Neuronal stem cell (in vitro differentiated cells): Measurements from ENCODE around the gene SMARCAL1.
A peak's percentile ranks its signal among the peaks of the same experiment; 100 is the strongest.

Experiments used
- DNase-seq: peaks from one replicate; pipeline ENCODE4 v3.0.0-alpha.2; 2013; ENCODE audit warnings: low spot score
- H2AFZ ChIP-seq: one replicate; pipeline ENCODE4 v1.6.1; 2013; ENCODE audit warnings: mild to moderate bottlenecking, low read length, inconsistent platforms
- H2AK5ac ChIP-seq: 2 replicates; pipeline ENCODE4 v1.6.1; 2013; ENCODE audit warnings: low read depth, mild to moderate bottlenecking, inconsistent platforms, low read length, moderate library complexity, mixed read lengths
- H2BK120ac ChIP-seq: 2 replicates; pipeline ENCODE4 v1.6.1; 2013; ENCODE audit warnings: low read depth, mild to moderate bottlenecking, inconsistent platforms, low read length, moderate library complexity, mixed read lengths
- H2BK12ac ChIP-seq: one replicate; pipeline ENCODE4 v1.6.1; 2013; ENCODE audit warnings: low read length, inconsistent platforms
- H2BK15ac ChIP-seq: 2 replicates; pipeline ENCODE4 v1.6.1; 2013; ENCODE audit warnings: mild to moderate bottlenecking, low read length, inconsistent platforms, mixed read lengths
- H2BK5ac ChIP-seq: one replicate; pipeline ENCODE4 v1.6.1; 2013; ENCODE audit warnings: inconsistent platforms, mild to moderate bottlenecking, low read length, moderate library complexity
- H3K14ac ChIP-seq: one replicate; pipeline ENCODE4 v1.6.1; 2013; ENCODE audit warnings: low read length, inconsistent platforms
- H3K18ac ChIP-seq: 2 replicates; pipeline ENCODE4 v1.6.1; 2013; ENCODE audit warnings: low read length, inconsistent platforms
- H3K23ac ChIP-seq: 2 replicates; pipeline ENCODE4 v1.6.1; 2013; ENCODE audit warnings: low read depth, mild to moderate bottlenecking, mixed read lengths, low read length, inconsistent platforms; ENCODE audit not compliant: poor library complexity
- H3K27ac ChIP-seq: replicated peaks from 3 replicates; pipeline ENCODE4 v1.5.1; 2013; ENCODE audit warnings: low read length, inconsistent platforms
- H3K27me3 ChIP-seq, 3 experiments: 2 replicates each; pipeline ENCODE4 v1.6.1; 2013; ENCODE audit warnings: low read length in 3 of 3, mild to moderate bottlenecking in 2 of 3, inconsistent platforms in 1 of 3, low read depth in 1 of 3, mixed read lengths in 1 of 3, moderate library complexity in 1 of 3; ENCODE audit not compliant: control insufficient read depth in 3 of 3, insufficient read depth in 3 of 3
- H3K36me3 ChIP-seq, 2 donors: replicated peaks in 1 of 2; 2 replicates each; pipeline ENCODE4 v1.6.1; 2013; ENCODE audit warnings: low read length in 2 of 2; ENCODE audit not compliant: control insufficient read depth in 2 of 2, insufficient read depth in 2 of 2
- H3K4ac ChIP-seq: 2 replicates; pipeline ENCODE4 v1.6.1; 2013; ENCODE audit warnings: inconsistent platforms, mild to moderate bottlenecking, low read length, moderate library complexity
- H3K4me1 ChIP-seq, 2 donors: 1 replicate in 1 of 2; 2 replicates in 1 of 2; pipeline ENCODE4 v1.6.1; 2013; ENCODE audit warnings: low read length in 2 of 2, low read depth in 1 of 2; ENCODE audit not compliant: control insufficient read depth in 2 of 2, insufficient read depth in 1 of 2
- H3K4me2 ChIP-seq: one replicate; pipeline ENCODE4 v1.6.1; 2013; ENCODE audit warnings: mild to moderate bottlenecking, low read length, inconsistent platforms; ENCODE audit not compliant: insufficient read depth, poor library complexity, severe bottlenecking
- H3K4me3 ChIP-seq, 2 donors: 2 replicates each; pipeline ENCODE4 v1.5.1; 2013; ENCODE audit warnings: low read length in 2 of 2, mild to moderate bottlenecking in 2 of 2, inconsistent platforms in 1 of 2, moderate library complexity in 1 of 2
- H3K79me1 ChIP-seq: one replicate; pipeline ENCODE4 v1.6.1; 2013; ENCODE audit warnings: low read depth, mild to moderate bottlenecking, inconsistent platforms, low read length, moderate library complexity
- H3K9ac ChIP-seq: one replicate; pipeline ENCODE4 v1.6.1; 2013; ENCODE audit warnings: mild to moderate bottlenecking, low read depth, low read length, inconsistent platforms; ENCODE audit not compliant: poor library complexity
- H3K9me3 ChIP-seq, 2 donors: replicated peaks in 1 of 2; 2 replicates each; pipeline versions ENCODE3 to v1.6.1; 2013; ENCODE audit warnings: low read length in 2 of 2, mild to moderate bottlenecking in 2 of 2, inconsistent platforms in 1 of 2, low read depth in 1 of 2, mixed read lengths in 1 of 2, moderate library complexity in 1 of 2; ENCODE audit not compliant: control insufficient read depth in 2 of 2, insufficient read depth in 1 of 2
- H4K8ac ChIP-seq: one replicate; pipeline ENCODE4 v1.6.1; 2013; ENCODE audit warnings: low read depth, mild to moderate bottlenecking, inconsistent platforms, low read length, moderate library complexity
- H4K91ac ChIP-seq: one replicate; pipeline ENCODE4 v1.6.1; 2013; ENCODE audit warnings: low read length, low read depth, mild to moderate bottlenecking, inconsistent platforms; ENCODE audit not compliant: poor library complexity
- WGBS, 2 donors: extraction: QIAGEN DNeasy Blood & Tissue Kit; methylation state at CpG; one replicate each; pipeline ENCODE4 v1.1.7; 2013; ENCODE audit warnings: missing lambda C conversion rate in 2 of 2, mixed read lengths in 1 of 2; ENCODE audit not compliant: insufficient read length in 2 of 2, insufficient replicate concordance in 1 of 2; ENCODE audit errors: extremely low coverage in 2 of 2; 5-methylcytosine and 5-hydroxymethylcytosine counted together

SMARCAL1 gene

GRCh38 chr2:216388046-216388884 is 24.0 kb upstream of the SMARCAL1 start:
- no peak overlapping the region for H3K18ac ChIP-seq
- no peak overlapping the region for H4K8ac ChIP-seq
- no peak overlapping the region for H3K4me2 ChIP-seq
- no peak overlapping the region for H4K91ac ChIP-seq
- no peak overlapping the region for H3K14ac ChIP-seq
- H2BK12ac ChIP-seq: no peak overlapping the region
- H3K9ac ChIP-seq: no peak overlapping the region
- H3K4ac ChIP-seq: no peak overlapping the region
- H2AFZ ChIP-seq: no peak overlapping the region
- no peaks in the 10 kb centered on the region for H3K36me3 ChIP-seq
- H2AK5ac ChIP-seq: no peak overlapping the region
- H3K4me1 ChIP-seq: peaks cover 0 to 5% of the 10 kb centered on the region in 2 donors
- H3K9me3 ChIP-seq: peaks cover 0 to 2% of the 10 kb centered on the region in 2 donors
- no peak for DNase-seq
- no peak overlapping the region for H2BK5ac ChIP-seq
- H3K27me3 ChIP-seq: peaks cover 0 to 10% (median 0%) of the 10 kb centered on the region in 3 experiments
- H3K23ac ChIP-seq: no peak overlapping the region
- no peak overlapping the region for H2BK15ac ChIP-seq
- no peaks in the 10 kb centered on the region for H3K79me1 ChIP-seq
- no CpG with 5 or more reads among the region's 5 CpGs for WGBS, 2 donors
- H2BK120ac ChIP-seq: no peak overlapping the region
- H3K27ac ChIP-seq: no peak overlapping the region
- no peak overlapping the region for H3K4me3 ChIP-seq

- Histone ChIP-seq H2AK5ac (no peak overlapping the region), H4K8ac (no peak overlapping the region), H2BK12ac (no peak overlapping the region), H2BK15ac (no peak overlapping the region), H3K79me1 (no peaks in the 10 kb centered on the region), H3K9me3 (peaks cover 0 to 2% of the 10 kb centered on the region in 2 donors), H3K18ac (no peak overlapping the region), H3K27ac (no peak overlapping the region), H2BK120ac (no peak overlapping the region), H2AFZ (no peak overlapping the region), H3K4me2 (no peak overlapping the region), H3K36me3 (no peaks in the 10 kb centered on the region), H3K4me1 (peaks cover 0 to 5% of the 10 kb centered on the region in 2 donors), H4K91ac (no peak overlapping the region), H3K4me3 (no peak overlapping the region), H3K27me3 (peaks cover 0 to 14% (median 0%) of the 10 kb centered on the region in 3 experiments), H2BK5ac (no peak overlapping the region), H3K4ac (no peak overlapping the region), H3K14ac (no peak overlapping the region), H3K9ac (no peak overlapping the region), H3K23ac (no peak overlapping the region)
- no CpG with 5 or more reads among the region's 1 CpG for WGBS, 2 donors
- no peak for DNase-seq
These were observed 22.7 kb upstream of the SMARCAL1 start for GRCh38 chr2:216389570-216389969.

GRCh38 chr2:216391401-216391800 is 20.9 kb upstream of the SMARCAL1 start:
- H2BK5ac ChIP-seq: no peak overlapping the region
- no peak overlapping the region for H2BK15ac ChIP-seq
- no peak overlapping the region for H3K14ac ChIP-seq
- H3K4me3 ChIP-seq: no peak overlapping the region
- no peak overlapping the region for H4K91ac ChIP-seq
- no peak overlapping the region for H2AK5ac ChIP-seq
- H3K4me2 ChIP-seq: no peak overlapping the region
- H3K79me1 ChIP-seq: no peaks in the 10 kb centered on the region
- H2BK12ac ChIP-seq: no peak overlapping the region
- peaks cover 0 to 2% of the 10 kb centered on the region in 2 donors for H3K9me3 ChIP-seq
- no peak overlapping the region for H2AFZ ChIP-seq
- no CpG with 5 or more reads among the region's 6 CpGs for WGBS, 2 donors
- H3K4me1 ChIP-seq: peaks cover 0 to 5% of the 10 kb centered on the region in 2 donors
- H3K23ac ChIP-seq: no peak overlapping the region
- no peak overlapping the region for H3K27ac ChIP-seq
- DNase-seq: no peak
- H3K27me3 ChIP-seq: peaks cover 0 to 11% (median 0%) of the 10 kb centered on the region in 3 experiments
- no peak overlapping the region for H3K18ac ChIP-seq
- H2BK120ac ChIP-seq: no peak overlapping the region
- H4K8ac ChIP-seq: no peak overlapping the region
- no peak overlapping the region for H3K9ac ChIP-seq
- H3K36me3 ChIP-seq: no peaks in the 10 kb centered on the region
- no peak overlapping the region for H3K4ac ChIP-seq

DNA sequence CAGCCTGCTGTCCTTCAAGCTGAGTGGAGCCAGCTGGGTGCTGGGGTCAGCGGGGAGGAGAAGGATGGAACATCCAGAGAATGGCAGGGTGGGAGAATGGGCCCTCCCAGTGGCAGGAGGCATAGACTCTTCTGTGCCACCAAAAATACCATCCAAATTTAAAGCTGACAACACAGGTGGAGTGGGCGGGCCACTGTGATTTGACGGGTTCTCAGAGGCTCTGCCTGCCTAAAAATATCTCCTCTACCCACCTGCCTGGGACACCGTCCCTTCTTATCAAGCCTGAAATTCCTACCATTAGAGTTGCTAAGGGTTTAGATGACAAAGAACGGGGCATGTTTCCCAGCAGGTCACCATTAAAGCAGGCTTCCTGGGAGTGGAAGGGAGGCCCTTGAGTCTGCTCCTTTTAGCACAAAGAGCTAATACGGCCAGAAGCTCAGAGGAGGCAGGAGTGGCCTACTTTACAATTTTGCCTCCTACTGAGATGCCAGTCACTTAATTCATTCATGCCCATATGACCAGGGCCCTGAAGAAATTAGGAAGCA is 20.2 kb upstream of the SMARCAL1 start:
- H3K4me1 ChIP-seq: peaks cover 0 to 5% of the 10 kb centered on the region in 2 donors
- H3K9me3 ChIP-seq: peaks cover 0 to 4% of the 10 kb centered on the region in 2 donors
- H3K4ac ChIP-seq: no peak overlapping the region
- no peak overlapping the region for H2BK120ac ChIP-seq
- H3K23ac ChIP-seq: no peak overlapping the region
- H2BK5ac ChIP-seq: no peak overlapping the region
- H3K36me3 ChIP-seq: no peaks in the 10 kb centered on the region
- WGBS, 2 donors: no CpG with 5 or more reads among the region's 6 CpGs
- DNase-seq: no peak
- no peak overlapping the region for H2BK12ac ChIP-seq
- H4K8ac ChIP-seq: no peak overlapping the region
- H3K79me1 ChIP-seq: no peaks in the 10 kb centered on the region
- H2AK5ac ChIP-seq: no peak overlapping the region
- H3K4me3 ChIP-seq: no peak overlapping the region
- H3K27ac ChIP-seq: no peak overlapping the region
- no peak overlapping the region for H3K14ac ChIP-seq
- H4K91ac ChIP-seq: no peak overlapping the region
- H2AFZ ChIP-seq: no peak overlapping the region
- H3K18ac ChIP-seq: peak overlapping the region; percentile 4
- H3K9ac ChIP-seq: no peak overlapping the region
- no peak overlapping the region for H3K4me2 ChIP-seq
- H3K27me3 ChIP-seq: peaks cover 0 to 15% (median 0%) of the 10 kb centered on the region in 3 experiments
- no peak overlapping the region for H2BK15ac ChIP-seq
